ENCODE measurements around the gene LMNB1.
A peak's percentile ranks its signal among the peaks of the same experiment; 100 is the strongest.
"Not testable (repeated sequence)": the region's sequence is repeated elsewhere in the genome, so short reads cannot be mapped to it uniquely, and the experiment has no call there.

Gene LMNB1, protein sequence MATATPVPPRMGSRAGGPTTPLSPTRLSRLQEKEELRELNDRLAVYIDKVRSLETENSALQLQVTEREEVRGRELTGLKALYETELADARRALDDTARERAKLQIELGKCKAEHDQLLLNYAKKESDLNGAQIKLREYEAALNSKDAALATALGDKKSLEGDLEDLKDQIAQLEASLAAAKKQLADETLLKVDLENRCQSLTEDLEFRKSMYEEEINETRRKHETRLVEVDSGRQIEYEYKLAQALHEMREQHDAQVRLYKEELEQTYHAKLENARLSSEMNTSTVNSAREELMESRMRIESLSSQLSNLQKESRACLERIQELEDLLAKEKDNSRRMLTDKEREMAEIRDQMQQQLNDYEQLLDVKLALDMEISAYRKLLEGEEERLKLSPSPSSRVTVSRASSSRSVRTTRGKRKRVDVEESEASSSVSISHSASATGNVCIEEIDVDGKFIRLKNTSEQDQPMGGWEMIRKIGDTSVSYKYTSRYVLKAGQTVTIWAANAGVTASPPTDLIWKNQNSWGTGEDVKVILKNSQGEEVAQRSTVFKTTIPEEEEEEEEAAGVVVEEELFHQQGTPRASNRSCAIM

DNA sequence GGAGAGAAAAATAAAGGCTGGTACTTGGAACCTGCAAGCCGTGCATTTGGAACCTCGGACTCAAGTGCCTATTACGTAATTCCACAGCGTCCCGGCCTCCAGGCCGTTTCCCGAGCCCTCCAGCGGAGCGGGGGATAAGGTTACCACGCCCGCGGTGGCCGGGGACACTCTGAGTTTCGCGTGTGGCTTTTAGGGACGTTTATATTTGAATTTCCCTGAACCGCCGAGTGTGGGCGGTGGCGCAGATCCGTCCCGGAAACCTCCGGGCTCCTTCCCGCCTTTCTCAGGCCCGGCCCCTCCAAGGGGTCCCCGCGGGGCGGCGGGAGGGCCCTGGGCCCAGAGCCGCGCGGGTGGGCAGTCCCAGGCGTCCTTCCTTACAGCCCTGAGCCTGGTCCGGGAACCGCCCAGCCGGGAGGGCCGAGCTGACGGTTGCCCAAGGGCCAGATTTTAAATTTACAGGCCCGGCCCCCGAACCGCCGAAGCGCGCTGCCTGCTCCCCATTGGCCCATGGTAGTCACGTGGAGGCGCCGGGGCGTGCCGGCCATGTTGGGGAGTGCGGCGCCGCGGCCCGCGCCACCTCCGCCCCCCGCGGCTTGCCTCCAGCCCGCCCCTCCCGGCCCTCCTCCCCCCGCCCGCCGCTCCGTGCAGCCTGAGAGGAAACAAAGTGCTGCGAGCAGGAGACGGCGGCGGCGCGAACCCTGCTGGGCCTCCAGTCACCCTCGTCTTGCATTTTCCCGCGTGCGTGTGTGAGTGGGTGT is at the start of gene LMNB1:
TSS of gene LMNB1 (plus strand) at position 638 of the 758 bp plus-strand sequence. CDS start 373 bp downstream, outside the sequence.
- DNase-seq (ENCODE audit: extremely low spot score, insufficient read length, low read depth), result peak; percentile 69
- FAIRE-seq, result peak; percentile 84

DNA sequence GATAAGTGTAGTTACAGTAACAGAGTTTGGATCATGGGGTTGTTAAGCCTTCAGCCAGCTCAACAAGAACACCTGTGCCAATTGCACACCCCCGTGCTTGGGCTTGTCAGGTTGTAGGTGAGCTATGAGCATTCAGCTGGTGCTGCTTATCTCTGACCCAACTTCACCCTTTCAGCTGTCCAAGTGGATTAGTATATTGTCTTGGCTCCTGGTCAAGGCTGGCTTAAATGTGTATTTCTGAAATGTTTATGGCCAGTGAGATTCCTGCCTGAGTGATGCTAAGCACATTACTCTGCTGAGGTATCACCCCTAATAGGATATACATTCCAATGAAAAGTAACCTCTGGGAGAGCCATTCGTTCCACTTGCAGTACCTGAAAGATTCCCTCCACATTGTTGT is 44.2 kb upstream of the LMNB1 start:
- FAIRE-seq (no peak), DNase-seq (ENCODE audit: extremely low spot score, insufficient read length, low read depth) (no peak)

- not testable (repeated sequence) for FAIRE-seq; DNase-seq (ENCODE audit: extremely low spot score, insufficient read length, low read depth)
Observed at GRCh38 chr5:126734573-126734972, 42.4 kb upstream of the LMNB1 start.

- DNase-seq (ENCODE audit: extremely low spot score, insufficient read length, low read depth), result no peak
- FAIRE-seq, result no peak
Observed at GRCh38 chr5:126736141-126736540, 40.8 kb upstream of the LMNB1 start.

DNA sequence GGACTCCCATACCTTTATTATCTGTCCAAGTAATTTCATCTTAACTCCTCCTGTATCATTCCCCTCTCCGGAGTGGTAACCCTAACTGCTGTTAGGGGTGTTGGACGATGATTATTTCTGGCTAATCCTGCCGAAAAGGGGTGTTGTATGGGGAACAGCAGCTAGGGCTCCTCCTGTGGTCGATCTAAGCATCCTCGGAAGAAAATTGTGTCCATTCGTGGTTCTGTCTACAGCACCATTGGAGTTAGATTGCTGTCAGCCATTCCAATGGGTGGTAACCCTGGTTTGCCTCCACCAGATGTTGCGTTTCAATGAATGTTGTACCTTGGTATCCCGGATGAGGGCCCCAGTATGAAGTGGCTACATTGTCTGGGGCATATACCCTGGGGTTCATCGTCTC is 35.6 kb upstream of the LMNB1 start:
- FAIRE-seq (no peak), DNase-seq (ENCODE audit: extremely low spot score, insufficient read length, low read depth) (no peak)

DNA sequence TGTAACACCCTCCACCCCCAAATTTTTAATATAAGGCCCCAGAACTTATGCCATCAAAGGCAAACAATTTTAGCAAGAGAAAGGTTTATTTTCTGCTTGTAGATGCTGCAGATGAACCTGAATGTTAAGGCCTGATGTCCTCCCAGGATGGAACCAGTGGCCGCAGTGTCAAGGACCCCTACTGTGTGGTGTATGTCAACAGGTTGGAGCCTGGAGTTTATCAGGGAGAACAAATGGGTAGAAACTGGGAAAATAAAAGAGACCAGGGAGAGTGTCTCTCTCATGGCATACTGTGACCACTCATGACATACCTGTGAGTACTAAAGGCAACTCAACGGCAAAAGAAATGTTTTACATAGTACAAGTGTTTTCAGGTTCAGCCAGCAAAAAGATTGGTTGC is 34.5 kb upstream of the LMNB1 start:
- FAIRE-seq, result no peak
- no peak for DNase-seq (ENCODE audit: extremely low spot score, insufficient read length, low read depth)

GRCh38 chr5:126744836-126745235 is 32.1 kb upstream of the LMNB1 start:
- FAIRE-seq, result no peak
- no peak for DNase-seq (ENCODE audit: extremely low spot score, insufficient read length, low read depth)

DNA sequence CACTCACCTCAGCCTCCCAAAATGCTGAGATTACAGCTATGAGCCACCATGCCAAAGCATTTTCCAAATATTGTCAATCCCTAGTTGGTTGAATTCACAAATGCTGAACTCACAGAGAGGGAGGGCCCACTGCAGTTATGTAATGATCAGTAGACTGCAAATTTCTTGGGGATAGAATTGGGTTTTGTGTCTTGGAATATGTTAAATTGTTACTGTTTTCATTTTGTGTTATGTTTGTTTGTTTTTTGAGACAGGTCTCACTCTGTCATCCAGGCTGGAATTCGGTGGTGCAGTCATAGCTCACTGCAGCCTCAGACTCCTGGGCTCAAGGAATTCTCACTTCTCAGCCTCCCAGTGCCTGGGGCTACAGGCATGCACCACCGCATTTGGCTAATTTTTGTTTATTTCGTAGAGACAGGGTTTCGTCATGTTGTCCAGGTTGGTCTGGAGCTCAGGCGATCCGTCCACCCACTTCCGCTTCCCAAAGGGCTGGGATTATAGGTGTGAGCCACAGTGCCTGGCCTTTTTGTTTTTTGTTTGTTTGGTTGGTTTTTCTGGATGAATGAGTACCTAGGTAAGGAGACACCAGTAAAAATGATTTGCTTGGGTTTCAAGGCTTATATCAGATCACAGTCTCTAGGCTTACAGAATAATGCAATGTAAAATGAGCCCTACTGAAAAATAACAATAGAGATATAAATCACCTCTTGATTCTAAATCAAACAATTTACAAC is 31.5 kb upstream of the LMNB1 start:
- FAIRE-seq (no peak), DNase-seq (ENCODE audit: extremely low spot score, insufficient read length, low read depth) (no peak)

- DNase-seq (ENCODE audit: extremely low spot score, insufficient read length, low read depth), result no peak
- FAIRE-seq, result no peak
Observed at GRCh38 chr5:126746290-126746689, 30.6 kb upstream of the LMNB1 start.

DNA sequence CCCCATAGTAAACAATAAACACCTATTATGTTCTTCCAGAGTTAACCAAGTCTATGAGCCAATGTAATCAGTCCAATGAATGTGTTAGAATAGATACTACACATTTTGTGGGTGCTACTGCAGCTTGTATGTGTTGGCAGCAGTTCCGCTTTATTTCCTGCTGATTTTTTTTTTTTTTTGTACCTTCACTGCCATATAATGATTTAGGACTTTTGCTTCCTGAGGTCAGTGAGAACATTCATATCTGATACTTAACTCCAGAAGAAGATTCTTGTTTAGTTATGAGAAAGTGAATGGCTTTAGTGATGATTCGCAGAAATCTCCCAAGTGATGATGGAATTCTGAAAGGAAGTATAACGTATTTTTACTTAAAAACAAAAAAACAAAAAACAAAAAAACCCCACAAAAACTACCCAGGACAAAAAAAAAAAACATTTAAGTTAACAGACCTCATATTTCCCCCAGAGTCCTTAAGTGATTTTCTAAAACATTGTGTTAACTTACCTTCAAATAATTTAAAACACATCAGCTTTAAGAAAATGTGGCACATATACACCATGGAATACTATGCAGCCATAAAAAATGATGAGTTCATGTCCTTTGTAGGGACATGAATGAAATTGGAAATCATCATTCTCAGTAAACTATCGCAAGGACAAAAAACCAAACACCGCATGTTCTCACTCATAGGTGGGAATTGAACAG is 24.7 kb upstream of the LMNB1 start:
- DNase-seq (ENCODE audit: extremely low spot score, insufficient read length, low read depth), result no peak

GRCh38 chr5:126753227-126753626 is 23.7 kb upstream of the LMNB1 start:
- FAIRE-seq (no peak), DNase-seq (ENCODE audit: extremely low spot score, insufficient read length, low read depth) (no peak)

More for the DNA sequence above, 24.7 kb upstream of the LMNB1 start:
- FAIRE-seq, result no peak

DNA sequence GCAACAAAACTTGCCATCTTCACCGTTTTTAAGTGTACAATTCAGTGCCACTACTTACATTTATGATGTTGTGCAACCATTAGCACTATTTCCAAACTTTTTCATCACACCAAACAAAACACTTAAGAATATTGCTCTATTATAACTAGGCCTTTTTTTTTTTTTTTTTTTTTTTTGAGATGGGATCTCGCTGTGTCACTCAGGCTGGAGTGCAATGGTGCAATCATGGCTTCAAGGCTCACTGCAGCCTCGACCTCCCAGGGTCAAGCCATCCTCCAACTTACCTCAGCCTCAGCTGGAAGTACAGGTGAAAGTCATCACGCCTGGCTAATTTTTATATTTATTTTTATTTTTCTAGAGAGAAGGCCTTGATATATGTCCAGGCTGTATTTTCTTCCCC is 22.3 kb upstream of the LMNB1 start:
- FAIRE-seq (no peak), DNase-seq (ENCODE audit: extremely low spot score, insufficient read length, low read depth) (no peak)

DNA sequence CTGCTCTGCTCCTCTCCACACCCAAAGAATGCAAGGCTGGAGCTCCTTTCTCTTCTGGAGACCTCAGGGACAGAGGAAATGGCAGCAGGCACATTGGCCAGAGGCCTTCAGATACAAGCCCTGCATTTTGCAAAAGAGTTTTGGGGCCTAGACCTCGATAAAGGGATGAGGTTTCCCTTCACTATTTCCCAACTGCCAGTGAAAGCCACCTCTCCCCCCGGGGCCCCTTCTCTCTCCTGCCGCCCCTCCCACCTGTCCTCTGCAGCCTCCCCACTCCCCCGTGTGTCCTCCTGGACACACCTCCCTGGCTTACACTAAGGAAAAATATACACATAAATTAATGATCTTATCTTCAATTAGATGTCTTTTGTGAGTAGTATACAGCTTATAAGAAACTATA is 21.3 kb upstream of the LMNB1 start:
- FAIRE-seq (no peak), DNase-seq (ENCODE audit: extremely low spot score, insufficient read length, low read depth) (no peak)

DNA sequence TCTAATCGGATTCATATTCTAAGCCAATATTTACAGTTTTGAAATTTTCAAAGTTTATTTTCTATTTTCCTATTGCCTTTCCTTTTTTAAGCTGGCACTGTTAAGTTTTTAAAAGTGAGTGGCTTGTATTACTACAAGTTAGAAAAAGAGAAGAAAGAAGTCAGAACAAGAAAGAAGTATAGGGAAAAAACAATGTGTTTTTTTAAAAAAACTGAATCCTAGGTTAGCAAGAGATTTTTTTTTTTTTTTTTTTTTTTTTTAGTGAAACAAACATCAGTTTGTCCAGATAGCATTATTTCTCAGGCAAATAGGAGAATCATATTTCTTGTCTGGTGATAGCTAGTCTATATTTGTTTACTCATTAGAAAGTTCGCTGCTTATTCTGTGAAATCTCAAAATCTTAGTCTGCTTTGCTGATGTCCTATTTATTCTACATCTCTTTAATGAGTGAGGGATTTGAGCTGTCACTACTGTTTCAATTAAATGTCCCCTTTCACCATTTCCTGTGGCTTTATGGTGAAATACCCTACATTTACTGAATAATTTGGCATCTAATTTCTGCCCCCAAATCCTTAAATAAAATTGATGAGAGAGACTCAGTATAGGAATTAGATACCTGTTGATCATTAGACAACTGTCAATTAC is 19.1 kb upstream of the LMNB1 start:
- FAIRE-seq, result no peak
- no peak for DNase-seq (ENCODE audit: extremely low spot score, insufficient read length, low read depth)

DNA sequence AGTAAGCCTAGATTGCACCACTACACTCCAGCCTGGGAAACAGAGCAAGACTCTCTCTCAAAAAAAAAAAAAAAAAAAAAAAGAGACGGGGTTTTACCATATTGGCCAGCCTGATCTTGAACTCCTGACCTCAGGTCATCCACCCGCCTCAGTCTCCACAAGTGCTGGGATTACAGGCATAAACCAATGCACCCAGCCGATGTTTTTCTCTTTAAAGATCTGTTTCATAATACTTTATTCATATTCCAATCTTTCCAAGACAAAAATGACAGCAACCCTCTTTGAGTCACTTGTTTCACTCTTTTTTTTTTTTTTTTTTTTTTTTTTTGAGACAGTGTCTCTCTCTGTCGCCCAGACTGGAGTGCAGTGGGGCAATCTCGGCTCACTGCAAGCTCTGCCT is 13.6 kb upstream of the LMNB1 start:
- no peak for DNase-seq (ENCODE audit: extremely low spot score, insufficient read length, low read depth)
- no peak for FAIRE-seq

DNA sequence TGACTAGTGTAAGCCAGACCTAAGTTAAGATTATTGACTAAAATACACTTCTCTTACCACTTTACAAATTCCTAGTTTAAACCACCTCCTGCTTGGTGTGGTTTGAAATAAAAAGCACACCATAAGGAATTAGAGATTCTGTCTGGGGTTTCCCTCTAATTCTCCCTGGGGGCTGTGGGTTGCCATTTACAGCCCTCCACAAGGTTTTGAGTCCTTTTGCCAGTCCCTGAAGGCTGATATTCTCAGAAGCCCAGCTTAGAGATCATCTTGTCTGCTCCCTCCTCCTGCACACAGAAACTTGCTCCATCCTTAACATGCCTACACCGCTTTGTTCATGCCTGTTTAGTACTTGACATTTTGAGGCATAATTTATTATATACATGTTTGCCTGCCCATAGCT is 7.2 kb upstream of the LMNB1 start:
- no peak for DNase-seq (ENCODE audit: extremely low spot score, insufficient read length, low read depth)
- peak; percentile 36 for FAIRE-seq

GRCh38 chr5:126773536-126773935 is 3.4 kb upstream of the LMNB1 start:
- FAIRE-seq; DNase-seq (ENCODE audit: extremely low spot score, insufficient read length, low read depth): not testable (repeated sequence)

GRCh38 chr5:126774595-126774994 is 2.3 kb upstream of the LMNB1 start:
- FAIRE-seq; DNase-seq (ENCODE audit: extremely low spot score, insufficient read length, low read depth): not testable (repeated sequence)

- FAIRE-seq (no peak), DNase-seq (ENCODE audit: extremely low spot score, insufficient read length, low read depth) (no peak)
Observed at GRCh38 chr5:126777257-126777974, 480 bp downstream of the LMNB1 start.

Measured in GM18507 (cell line).